Measurements from ENCODE around the gene S100Z. TPM values are rescaled to one million over a fixed set of nuclear protein-coding genes. Genes with fewer than 3 reads are reported as not detected.

S100Z gene
- total RNA-seq, 6 experiments from 2014 or later = 0.43 TPM; not detected in 5

DNA sequence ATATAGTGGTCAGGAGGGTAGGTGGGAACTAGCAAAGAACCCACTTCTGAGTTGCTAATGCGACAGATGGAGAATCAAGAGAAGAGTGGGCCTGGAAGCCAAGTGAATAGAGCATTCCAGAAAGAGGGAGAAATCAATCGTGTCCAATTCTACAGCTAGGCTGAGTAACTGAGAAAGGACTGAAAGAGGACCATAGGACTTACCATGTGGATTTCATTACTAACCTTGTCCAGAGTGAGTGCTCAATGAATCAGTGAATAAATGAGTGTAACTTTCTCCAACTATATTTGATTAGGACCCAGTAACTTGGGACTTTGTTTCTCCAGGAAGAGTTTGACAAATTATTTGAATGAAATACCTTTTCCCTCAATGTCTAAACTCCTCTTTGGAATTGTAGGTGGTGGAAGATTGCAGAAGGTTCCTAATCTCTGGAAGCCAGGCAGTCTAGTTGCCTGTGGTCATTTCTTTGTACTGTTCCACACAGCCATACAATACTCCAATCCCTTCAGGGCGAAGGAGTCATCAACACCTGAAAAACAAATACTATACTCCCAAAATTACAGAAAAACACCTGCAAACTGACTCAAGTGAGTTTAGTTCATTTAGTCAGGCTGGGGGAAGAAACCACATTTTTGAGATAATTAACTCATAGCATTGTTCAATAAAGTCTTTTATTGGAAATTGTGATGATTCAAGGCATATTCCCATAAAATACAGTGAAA, 33.5 kb upstream of the S100Z start:
- H3K27ac ChIP-seq = no peak overlapping the region
- no peaks in the 10 kb centered on the region for H3K36me3 ChIP-seq
- no peaks in the 10 kb centered on the region for H3K27me3 ChIP-seq
- no peak for ATAC-seq
- 72% methylated on average over 3 of the region's 3 CpGs for WGBS (ENCODE audit: insufficient coverage, low coverage, low lambda C conversion rate, missing lambda C conversion rate)
- intact Hi-C loops (cut with DNase I) = no loop called here
- DNase-seq = no peak
- H3K4me3 ChIP-seq = no peak overlapping the region
- TF ChIP-seq, protein P1, sequence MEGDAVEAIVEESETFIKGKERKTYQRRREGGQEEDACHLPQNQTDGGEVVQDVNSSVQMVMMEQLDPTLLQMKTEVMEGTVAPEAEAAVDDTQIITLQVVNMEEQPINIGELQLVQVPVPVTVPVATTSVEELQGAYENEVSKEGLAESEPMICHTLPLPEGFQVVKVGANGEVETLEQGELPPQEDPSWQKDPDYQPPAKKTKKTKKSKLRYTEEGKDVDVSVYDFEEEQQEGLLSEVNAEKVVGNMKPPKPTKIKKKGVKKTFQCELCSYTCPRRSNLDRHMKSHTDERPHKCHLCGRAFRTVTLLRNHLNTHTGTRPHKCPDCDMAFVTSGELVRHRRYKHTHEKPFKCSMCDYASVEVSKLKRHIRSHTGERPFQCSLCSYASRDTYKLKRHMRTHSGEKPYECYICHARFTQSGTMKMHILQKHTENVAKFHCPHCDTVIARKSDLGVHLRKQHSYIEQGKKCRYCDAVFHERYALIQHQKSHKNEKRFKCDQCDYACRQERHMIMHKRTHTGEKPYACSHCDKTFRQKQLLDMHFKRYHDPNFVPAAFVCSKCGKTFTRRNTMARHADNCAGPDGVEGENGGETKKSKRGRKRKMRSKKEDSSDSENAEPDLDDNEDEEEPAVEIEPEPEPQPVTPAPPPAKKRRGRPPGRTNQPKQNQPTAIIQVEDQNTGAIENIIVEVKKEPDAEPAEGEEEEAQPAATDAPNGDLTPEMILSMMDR (IDR thresholded peaks at IDR 0.05) = no peak
- no peak for TF ChIP-seq POLR2A (IDR thresholded peaks at IDR 0.05)
- peaks cover 0 to 11% (median 0%) of the 10 kb centered on the region in 4 donors for H3K4me1 ChIP-seq
- H3K9me3 ChIP-seq = no peaks in the 10 kb centered on the region

DNA sequence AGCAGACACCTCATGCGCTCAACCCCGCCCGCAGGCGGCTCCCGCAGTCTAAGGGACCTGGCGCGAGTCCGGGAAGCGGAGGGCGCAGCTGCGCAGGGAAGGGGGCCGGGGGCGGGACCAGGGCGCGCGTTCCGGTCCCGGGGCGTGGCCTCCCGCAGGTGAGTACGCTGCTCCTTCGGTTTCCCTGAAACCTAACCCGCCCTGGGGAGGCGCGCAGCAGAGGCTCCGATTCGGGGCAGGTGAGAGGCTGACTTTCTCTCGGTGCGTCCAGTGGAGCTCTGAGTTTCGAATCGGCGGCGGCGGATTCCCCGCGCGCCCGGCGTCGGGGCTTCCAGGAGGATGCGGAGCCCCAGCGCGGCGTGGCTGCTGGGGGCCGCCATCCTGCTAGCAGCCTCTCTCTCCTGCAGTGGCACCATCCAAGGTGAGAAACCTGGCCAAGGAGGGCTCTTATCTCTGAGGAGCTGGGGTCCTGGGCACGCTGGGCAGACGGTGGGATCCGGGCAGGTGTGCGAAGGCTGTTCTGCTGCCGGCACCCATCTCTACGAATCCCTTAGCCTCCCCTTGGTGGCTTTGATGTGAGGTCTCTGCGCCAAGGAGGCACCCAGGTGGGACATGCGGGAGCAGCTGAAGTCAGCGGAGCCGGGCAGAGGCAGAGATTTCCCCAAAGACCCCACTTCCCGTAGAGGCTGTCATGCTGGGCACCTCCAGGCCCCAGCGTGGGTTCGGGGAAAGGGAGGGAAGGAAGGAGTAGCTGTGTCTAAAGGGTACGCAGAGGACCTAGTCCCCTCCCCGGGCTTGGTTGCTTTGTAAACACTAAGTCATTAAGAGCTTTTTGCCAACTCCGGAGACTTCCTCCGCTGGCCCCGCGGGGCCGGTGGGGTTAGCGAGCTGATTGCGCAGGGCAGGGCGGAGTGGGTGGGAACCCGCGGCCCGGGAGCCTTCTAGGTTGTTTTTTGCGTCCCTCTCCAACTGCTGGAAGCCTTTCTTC, 30.7 kb upstream of the S100Z start, which contains the start of gene F2RL1:
F2RL1 (plus strand) TSS at position 187 of the 988 bp plus-strand sequence; CDS start at position 340, 153 bp downstream.
- peak within 1 kb of the TSS; percentile 6 to 70 (median 61) for H3K27ac ChIP-seq
- intact Hi-C loops (cut with DNase I) = no loop called here
- ATAC-seq (peak; percentile 79 to 91 (median 83)), DNase-seq (peak; percentile 81 to 91 (median 89))
- H3K9me3 ChIP-seq = no peaks in the 10 kb centered on the region
- TF ChIP-seq, protein P1 (IDR thresholded peaks at IDR 0.05) = peak in 1 of 4 donors; percentile 4
- peak; percentile 86 for TF ChIP-seq POLR2A (IDR thresholded peaks at IDR 0.05)
- peak within 1 kb of the TSS; percentile 68 to 71 (median 69) for H3K4me3 ChIP-seq
- peaks cover 0 to 13% (median 2%) of the 10 kb centered on the region in 4 donors for H3K4me1 ChIP-seq
- WGBS (ENCODE audit: insufficient coverage, low coverage, low lambda C conversion rate, missing lambda C conversion rate) = under 1% methylated on average over 16 of the region's 72 CpGs
- no peaks in the 10 kb centered on the region for H3K36me3 ChIP-seq
- H3K27me3 ChIP-seq = no peaks in the 10 kb centered on the region

DNA sequence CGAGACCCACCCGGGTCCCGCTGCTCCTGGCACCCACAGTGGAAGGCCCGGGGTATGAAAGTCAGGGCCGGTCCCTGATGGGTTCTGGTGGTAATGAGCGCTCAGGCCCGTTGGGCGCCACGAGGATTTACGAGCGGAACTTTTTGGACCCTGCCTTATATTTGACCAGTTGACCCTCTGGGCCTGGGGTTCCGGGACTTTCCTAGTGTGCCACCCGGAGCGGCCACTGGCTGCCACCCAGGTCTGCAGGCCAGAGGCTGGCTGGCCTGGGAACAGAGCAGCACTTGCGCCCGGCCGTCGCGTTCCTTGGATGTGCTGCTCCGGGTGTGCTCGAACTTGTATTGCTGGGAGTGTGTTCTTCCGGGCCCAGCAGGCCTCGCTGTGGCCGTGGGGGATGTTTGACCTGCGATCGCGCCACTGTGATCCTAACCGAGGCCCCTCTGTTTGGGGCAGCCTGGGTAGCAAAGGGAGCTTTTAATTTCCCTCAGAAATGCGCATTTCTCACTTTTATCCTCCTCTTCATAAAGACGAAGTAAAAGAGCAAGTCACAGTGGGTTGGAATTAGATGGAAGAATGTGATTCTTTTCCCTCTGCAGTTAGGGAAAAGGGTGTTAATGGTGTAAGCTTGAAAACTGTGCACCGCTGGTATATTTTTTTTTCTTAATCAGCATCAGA, 29.8 kb upstream of the S100Z start:
- Histone ChIP-seq H3K4me1 (peaks cover 0 to 13% (median 2%) of the 10 kb centered on the region in 4 donors), H3K27me3 (no peaks in the 10 kb centered on the region), H3K4me3 (peak overlapping the region; percentile 68 to 71 (median 69)), H3K36me3 (no peaks in the 10 kb centered on the region), H3K27ac (peak overlapping the region; percentile 6 to 70 (median 61)), H3K9me3 (no peaks in the 10 kb centered on the region)
- peak; percentile 41 to 75 (median 58) for ATAC-seq
- intact Hi-C loops (cut with DNase I) = no loop called here
- DNase-seq = peak; percentile 59 to 78 (median 68)
- TF ChIP-seq, protein P1 (IDR thresholded peaks at IDR 0.05) = no peak
- peak; percentile 27 for TF ChIP-seq POLR2A (IDR thresholded peaks at IDR 0.05)
- WGBS (ENCODE audit: insufficient coverage, low coverage, low lambda C conversion rate, missing lambda C conversion rate) = 20% methylated on average over 16 of the region's 31 CpGs

DNA sequence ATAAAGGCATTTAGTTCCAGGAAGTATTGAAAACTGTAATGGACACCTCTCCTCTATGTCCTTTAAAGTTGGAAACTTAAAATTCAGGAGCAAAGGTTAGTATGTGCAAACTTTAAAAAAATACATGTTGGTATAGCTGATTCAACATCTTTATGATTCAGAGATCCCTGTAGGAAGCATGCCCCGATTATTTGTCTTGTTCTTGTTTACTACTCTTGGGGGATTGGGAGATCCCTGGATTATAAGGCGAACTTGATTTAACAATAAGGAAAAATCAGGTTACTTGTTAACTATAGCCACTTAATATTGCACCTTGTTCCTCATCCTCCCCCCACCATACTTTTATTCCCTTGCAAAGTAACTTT, 29.3 kb upstream of the S100Z start:
- H3K9me3 ChIP-seq = no peaks in the 10 kb centered on the region
- H3K36me3 ChIP-seq = no peaks in the 10 kb centered on the region
- TF ChIP-seq, protein P1 (IDR thresholded peaks at IDR 0.05) = no peak
- no peak for TF ChIP-seq POLR2A (IDR thresholded peaks at IDR 0.05)
- H3K4me1 ChIP-seq = peaks cover 0 to 13% (median 3%) of the 10 kb centered on the region in 4 donors
- ATAC-seq (peak in 1 of 4 donors; percentile 18), DNase-seq (no peak)
- H3K27ac ChIP-seq = peak overlapping the region in 2 of 3 donors; percentile 61 to 70
- H3K4me3 ChIP-seq = peak overlapping the region; percentile 68 to 71 (median 69)
- 38% methylated on average over 2 of the region's 2 CpGs for WGBS (ENCODE audit: insufficient coverage, low coverage, low lambda C conversion rate, missing lambda C conversion rate)
- intact Hi-C loops (cut with DNase I) = no loop called here
- no peaks in the 10 kb centered on the region for H3K27me3 ChIP-seq
